Esophagus muscularis mucosa (tissue), 3 donors: ENCODE results near the gene EFHC1.

Source experiments
- CTCF ChIP-seq, 3 experiments: fragments of 200-600 bp in 2 of 3; fragments of 450-650 bp in 1 of 3; sonication (generic) in 2 of 3; IDR thresholded peaks; one replicate each; pipeline ENCODE4 v1.5.1; 2017 to 2019; ENCODE audit warnings: antibody characterized with exemption in 3 of 3, mild to moderate bottlenecking in 2 of 3, moderate library complexity in 1 of 3
- POLR2AphosphoS5 ChIP-seq, 2 donors: sonication (generic); formaldehyde crosslinking; IDR thresholded peaks; one replicate each; pipeline ENCODE4 v1.6.1; 2017; ENCODE audit warnings: antibody characterized with exemption in 2 of 2

- TF ChIP-seq CTCF (IDR thresholded peaks at IDR 0.05) (no peak), POLR2AphosphoS5 (IDR thresholded peaks at IDR 0.05) (no peak)
These were observed 126.0 kb downstream of the EFHC1 start for GRCh38 chr6:52546192-52546591.
